ENCODE data around the gene ZMIZ1. TPM values are rescaled to one million over a fixed set of nuclear protein-coding genes. Genes with fewer than 3 reads are reported as not detected.

The ZMIZ1 gene
- polyA plus RNA-seq, 3 donors = 3.3 to 64.6 (median 8.9) TPM

DNA sequence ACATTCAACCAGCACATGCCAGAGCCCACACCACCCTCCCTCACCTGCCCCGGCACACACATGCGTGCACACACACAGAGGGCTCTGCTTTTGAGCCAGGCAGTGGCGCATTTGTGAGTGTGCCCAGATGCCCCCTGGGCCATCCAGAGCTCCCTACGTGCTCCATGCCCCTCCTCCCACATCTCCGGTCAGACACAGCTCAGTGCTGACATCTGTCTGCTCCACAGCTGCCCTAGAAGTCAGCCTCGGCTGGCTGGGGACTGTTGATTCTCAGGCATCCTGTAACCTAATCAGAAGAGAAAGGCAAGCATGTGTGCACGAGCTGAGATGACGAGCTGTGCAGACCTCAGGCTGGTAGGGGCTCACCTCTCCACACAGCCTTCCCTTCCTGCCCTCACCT, 135.1 kb downstream of the ZMIZ1 start:
- Histone ChIP-seq H3K4me2 (replicated peaks; ENCODE audit: extremely low read depth, low read length, poor library complexity, severe bottlenecking) (no peak overlapping the region), H3K4me1 (ENCODE audit: control insufficient read depth in 1 of 2, insufficient read depth in 2 of 2, low read length in 2 of 2) (no peaks in the 10 kb centered on the region), H3K79me2 (ENCODE audit: insufficient read depth, low read length) (no peaks in the 10 kb centered on the region), H3K9me3 (replicated peaks in 1 of 2; ENCODE audit: control insufficient read depth in 1 of 2, insufficient read depth in 1 of 2, low read length in 2 of 2) (no peaks in the 10 kb centered on the region), H3K9ac (ENCODE audit: insufficient read depth, low read length, poor library complexity, severe bottlenecking) (no peak overlapping the region), H3K4me3 (replicated peaks in 1 of 3; ENCODE audit: low read depth in 2 of 3, low read length in 3 of 3) (no peak overlapping the region), H3K27ac (ENCODE audit: low read depth in 1 of 2, low read length in 2 of 2) (no peak overlapping the region), H4K20me1 (ENCODE audit: insufficient read depth, low read length) (peaks cover 85% of the 10 kb centered on the region), H2AFZ (ENCODE audit: insufficient read depth, low read depth, low read length, poor library complexity, severe bottlenecking) (no peak overlapping the region), H3K27me3 (ENCODE audit: control insufficient read depth in 2 of 2, insufficient read depth in 2 of 2, low read length in 2 of 2) (no peaks in the 10 kb centered on the region), H3K36me3 (replicated peaks in 1 of 2; ENCODE audit: control insufficient read depth in 1 of 2, insufficient read depth in 2 of 2, low read length in 2 of 2) (peaks cover 67 to 91% of the 10 kb centered on the region in 2 donors)
- Mint-ChIP-seq H3K27ac (peak overlapping the region in 3 of 7 donors; percentile 16 to 38 (median 21)), H3K4me3 (no peak overlapping the region), H3K36me3 (peaks cover 61 to 85% of the 10 kb centered on the region in 2 donors), H3K27me3 (ENCODE audit: low read depth in 3 of 3) (peaks cover 0 to 3% (median 1%) of the 10 kb centered on the region in 3 donors), H3K9me3 (no peaks in the 10 kb centered on the region), H3K4me1 (no peaks in the 10 kb centered on the region)
- TF ChIP-seq CTCF (IDR thresholded peaks at IDR 0.05) = no peak
- intact Hi-C loops (cut with micrococcal nuclease) = loop anchor here in 1 of 2 donors (5.0 kb wide), 1 partner anchor 967 kb away; no protein-coding TSS in a partner anchor
- WGBS (ENCODE audit: insufficient coverage) = 90% methylated on average over 7 of the region's 8 CpGs
- DNase-seq = no peak

GRCh38 chr10:79206300-79207095, 137.7 kb downstream of the ZMIZ1 start:
- no peak overlapping the region for H3K4me3 Mint-ChIP-seq
- no peaks in the 10 kb centered on the region for H3K79me2 ChIP-seq (ENCODE audit: insufficient read depth, low read length)
- no peak overlapping the region for H3K27ac ChIP-seq (ENCODE audit: low read depth in 1 of 2, low read length in 2 of 2)
- no peak for DNase-seq
- TF ChIP-seq CTCF (IDR thresholded peaks at IDR 0.05) = no peak
- no peaks in the 10 kb centered on the region for H3K4me1 Mint-ChIP-seq
- peaks cover 80 to 97% of the 10 kb centered on the region in 2 donors for H3K36me3 ChIP-seq (replicated peaks in 1 of 2; ENCODE audit: control insufficient read depth in 1 of 2, insufficient read depth in 2 of 2, low read length in 2 of 2)
- 86% methylated on average over 8 of the region's 13 CpGs for WGBS (ENCODE audit: insufficient coverage)
- no peaks in the 10 kb centered on the region for H3K9me3 ChIP-seq (replicated peaks in 1 of 2; ENCODE audit: control insufficient read depth in 1 of 2, insufficient read depth in 1 of 2, low read length in 2 of 2)
- no peaks in the 10 kb centered on the region for H3K9me3 Mint-ChIP-seq
- peaks cover 79 to 96% of the 10 kb centered on the region in 2 donors for H3K36me3 Mint-ChIP-seq
- H3K4me1 ChIP-seq (ENCODE audit: control insufficient read depth in 1 of 2, insufficient read depth in 2 of 2, low read length in 2 of 2) = no peaks in the 10 kb centered on the region
- no peak overlapping the region for H3K27ac Mint-ChIP-seq
- no peak overlapping the region for H3K4me2 ChIP-seq (replicated peaks; ENCODE audit: extremely low read depth, low read length, poor library complexity, severe bottlenecking)
- no peak overlapping the region for H3K9ac ChIP-seq (ENCODE audit: insufficient read depth, low read length, poor library complexity, severe bottlenecking)
- peaks cover 0 to 1% (median 1%) of the 10 kb centered on the region in 3 donors for H3K27me3 Mint-ChIP-seq (ENCODE audit: low read depth in 3 of 3)
- peaks cover 84% of the 10 kb centered on the region for H4K20me1 ChIP-seq (ENCODE audit: insufficient read depth, low read length)
- H2AFZ ChIP-seq (ENCODE audit: insufficient read depth, low read depth, low read length, poor library complexity, severe bottlenecking) = no peak overlapping the region
- no peaks in the 10 kb centered on the region for H3K27me3 ChIP-seq (ENCODE audit: control insufficient read depth in 2 of 2, insufficient read depth in 2 of 2, low read length in 2 of 2)
- H3K4me3 ChIP-seq (replicated peaks in 1 of 3; ENCODE audit: low read depth in 2 of 3, low read length in 3 of 3) = no peak overlapping the region
- intact Hi-C loops (cut with micrococcal nuclease) = no loop called here
